Small intestine (tissue), 7 donors: Measurements from ENCODE around the gene TMEFF2. TPM values are rescaled to one million over a fixed set of nuclear protein-coding genes. Genes with fewer than 3 reads are reported as not detected.

Experiments used
- DNase-seq, 2 donors: peaks; one replicate each; pipeline versions ENCODE4 v3.0.0 to v3.0.0-alpha.2; 2013
- FAIRE-seq: peaks from 2 replicates; lab custom pipeline; 2012; peaks lifted over from hg19 to GRCh38; lab: Jason Lieb, UNC
- H3K27ac ChIP-seq, 3 donors: one replicate each; pipeline ENCODE4 v1.5.1; 2013; ENCODE audit warnings: low read length in 2 of 3, mild to moderate bottlenecking in 2 of 3, control low read depth in 1 of 3, inconsistent platforms in 1 of 3, low read depth in 1 of 3, moderate library complexity in 1 of 3
- H3K27me3 ChIP-seq, 3 donors: one replicate each; pipeline ENCODE4 v1.6.1; 2013; ENCODE audit warnings: low read length in 3 of 3, inconsistent platforms in 1 of 3; ENCODE audit not compliant: control insufficient read depth in 3 of 3, insufficient read depth in 3 of 3
- H3K36me3 ChIP-seq, 3 donors: one replicate each; pipeline ENCODE4 v1.6.1; 2013; ENCODE audit warnings: low read length in 3 of 3, inconsistent platforms in 1 of 3, low read depth in 1 of 3, mild to moderate bottlenecking in 1 of 3, moderate library complexity in 1 of 3; ENCODE audit not compliant: control insufficient read depth in 3 of 3, insufficient read depth in 2 of 3
- H3K4me1 ChIP-seq, 3 donors: one replicate each; pipeline ENCODE4 v1.6.1; 2013; ENCODE audit warnings: low read length in 2 of 3, inconsistent platforms in 1 of 3, low read depth in 1 of 3, mild to moderate bottlenecking in 1 of 3, moderate library complexity in 1 of 3; ENCODE audit not compliant: control insufficient read depth in 3 of 3, insufficient read depth in 2 of 3
- H3K4me3 ChIP-seq, 3 donors: one replicate each; pipeline ENCODE4 v1.5.1; 2013; ENCODE audit warnings: low read length in 3 of 3, control low read depth in 1 of 3, inconsistent platforms in 1 of 3, low read depth in 1 of 3, mild to moderate bottlenecking in 1 of 3, moderate library complexity in 1 of 3
- H3K9me3 ChIP-seq, 2 donors: one replicate each; pipeline ENCODE4 v1.6.1; 2013; ENCODE audit warnings: low read depth in 1 of 2, low read length in 1 of 2; ENCODE audit not compliant: control insufficient read depth in 2 of 2, insufficient read depth in 1 of 2
- WGBS, 3 donors: extraction: QIAGEN DNeasy Blood & Tissue Kit; methylation state at CpG; one replicate each; pipeline ENCODE4 v1.1.7; 2013; 5-methylcytosine and 5-hydroxymethylcytosine counted together
- polyA plus RNA-seq, 4 donors: library from polyadenylated mRNA; stranded (reverse) in 3 of 4; unstranded in 1 of 4; fragments of 200-250 nt in 3 of 4; fragments of 120-200 nt in 1 of 4; gene quantifications; one replicate each; pipeline versions ENCODE4 v1.2.1 to v1.2.3, GENCODE V29; 2013
- donor health status: healthy with polysubstance abuse.
- donor health status: control.
- donor health status: control.
- donor health status: Bipolar disorder and iron deficiency.
- donor health status: healthy.

The TMEFF2 gene
- polyA plus RNA-seq, 4 donors = 0.34 to 2.0 TPM; not detected in 2

- DNase-seq (no peak), FAIRE-seq (no peak)
- 81 to 89% (median 83%) methylated on average over 5 of the region's 5 CpGs for WGBS, 3 donors
- no peaks in the 10 kb centered on the region for H3K9me3 ChIP-seq
- no peaks in the 10 kb centered on the region for H3K36me3 ChIP-seq
- H3K4me3 ChIP-seq = no peak overlapping the region
- H3K27me3 ChIP-seq = no peaks in the 10 kb centered on the region
- no peak overlapping the region for H3K27ac ChIP-seq
- peaks cover 0 to 5% (median 0%) of the 10 kb centered on the region in 3 donors for H3K4me1 ChIP-seq
These were observed 187.0 kb downstream of the TMEFF2 start for GRCh38 chr2:192007581-192008228.

DNA sequence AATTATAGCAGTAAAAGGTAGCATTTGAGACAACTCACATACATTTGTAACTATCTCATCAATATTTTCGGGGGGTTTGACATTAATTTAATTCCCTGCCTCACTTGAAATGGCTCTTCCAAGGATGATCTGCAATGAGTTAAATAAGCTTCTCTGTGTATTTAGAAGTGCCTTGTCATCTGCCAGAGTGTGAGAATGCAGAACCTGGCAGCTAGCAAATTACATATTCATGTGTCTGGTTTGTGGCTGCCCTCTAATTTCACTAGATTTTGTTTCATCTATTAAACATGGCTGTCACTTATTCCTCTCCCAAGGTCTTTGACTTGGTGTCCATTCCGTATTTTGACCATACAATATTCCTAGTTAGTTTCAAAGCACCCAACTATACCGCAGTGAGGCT lies 189.5 kb downstream of the TMEFF2 start:
- H3K36me3 ChIP-seq = no peaks in the 10 kb centered on the region
- H3K4me1 ChIP-seq = peaks cover 0 to 5% (median 0%) of the 10 kb centered on the region in 3 donors
- DNase-seq = no peak
- FAIRE-seq = no peak
- no peak overlapping the region for H3K27ac ChIP-seq
- H3K9me3 ChIP-seq = no peaks in the 10 kb centered on the region
- no peak overlapping the region for H3K4me3 ChIP-seq
- WGBS, 3 donors = 80 to 93% (median 87%) methylated on average over 3 of the region's 3 CpGs
- H3K27me3 ChIP-seq = no peaks in the 10 kb centered on the region

DNA sequence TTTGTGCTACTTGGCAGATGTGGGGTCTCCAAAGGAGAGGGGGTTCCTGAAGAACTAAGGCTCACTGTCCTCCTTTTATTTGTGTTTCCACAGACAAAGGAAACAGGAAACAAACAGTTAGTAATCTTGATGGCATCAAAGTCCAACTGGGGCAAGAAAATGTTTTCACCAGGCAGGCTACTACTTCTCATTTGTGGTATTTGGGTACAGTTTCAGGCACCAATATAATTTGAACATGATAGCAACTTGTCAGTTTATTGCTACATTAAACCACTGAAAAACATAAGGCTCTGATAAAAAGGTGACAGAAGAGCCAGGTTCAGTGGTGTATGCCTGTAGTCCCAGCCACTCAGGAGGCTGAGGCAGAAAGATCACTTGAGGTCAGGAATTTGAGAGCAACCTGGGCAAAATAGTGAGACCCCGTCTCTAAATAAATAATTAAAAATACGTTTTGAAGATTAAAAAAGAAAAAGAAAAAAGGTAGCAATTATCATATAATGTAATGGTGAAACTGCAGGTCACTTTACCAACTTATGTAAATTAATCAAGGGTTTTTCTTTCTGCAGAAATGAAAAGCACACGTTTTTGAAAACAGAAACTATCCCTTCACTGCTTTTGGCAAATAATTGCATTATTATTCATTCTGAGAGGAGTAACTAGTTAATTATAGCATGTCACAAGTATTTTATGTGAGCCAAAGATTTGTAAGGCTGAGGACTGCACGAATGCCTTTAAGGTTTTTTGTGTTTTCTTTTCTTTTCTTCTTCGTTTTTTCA lies 190.4 kb downstream of the TMEFF2 start:
- WGBS, 3 donors = 27 to 54% (median 40%) methylated on average over 5 of the region's 5 CpGs
- Histone ChIP-seq H3K27me3 (no peaks in the 10 kb centered on the region), H3K4me3 (no peak overlapping the region), H3K4me1 (peaks cover 0 to 5% (median 0%) of the 10 kb centered on the region in 3 donors), H3K36me3 (no peaks in the 10 kb centered on the region), H3K27ac (no peak overlapping the region), H3K9me3 (no peaks in the 10 kb centered on the region)
- FAIRE-seq = no peak
- peak; percentile 15 to 37 for DNase-seq

DNA sequence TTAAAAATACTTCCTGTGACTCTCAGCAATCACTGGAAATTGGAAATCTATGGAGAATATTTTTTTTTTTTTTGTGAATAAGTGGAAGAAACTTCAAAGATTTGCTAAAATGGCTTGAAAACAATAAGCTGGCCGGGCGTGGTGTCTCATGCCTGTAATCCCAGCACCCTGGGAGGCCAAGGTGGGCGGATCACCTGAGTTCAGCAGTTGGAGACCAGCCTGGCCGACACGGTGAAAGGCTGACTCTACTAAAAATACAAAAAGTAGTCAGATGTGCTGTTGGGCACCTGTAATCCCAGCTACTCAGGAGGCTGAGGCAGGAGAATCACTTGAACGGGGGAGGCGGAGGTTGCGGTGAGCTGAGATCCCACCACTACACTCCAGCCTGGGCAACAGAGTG lies 192.3 kb downstream of the TMEFF2 start:
- no peak for FAIRE-seq

DNA sequence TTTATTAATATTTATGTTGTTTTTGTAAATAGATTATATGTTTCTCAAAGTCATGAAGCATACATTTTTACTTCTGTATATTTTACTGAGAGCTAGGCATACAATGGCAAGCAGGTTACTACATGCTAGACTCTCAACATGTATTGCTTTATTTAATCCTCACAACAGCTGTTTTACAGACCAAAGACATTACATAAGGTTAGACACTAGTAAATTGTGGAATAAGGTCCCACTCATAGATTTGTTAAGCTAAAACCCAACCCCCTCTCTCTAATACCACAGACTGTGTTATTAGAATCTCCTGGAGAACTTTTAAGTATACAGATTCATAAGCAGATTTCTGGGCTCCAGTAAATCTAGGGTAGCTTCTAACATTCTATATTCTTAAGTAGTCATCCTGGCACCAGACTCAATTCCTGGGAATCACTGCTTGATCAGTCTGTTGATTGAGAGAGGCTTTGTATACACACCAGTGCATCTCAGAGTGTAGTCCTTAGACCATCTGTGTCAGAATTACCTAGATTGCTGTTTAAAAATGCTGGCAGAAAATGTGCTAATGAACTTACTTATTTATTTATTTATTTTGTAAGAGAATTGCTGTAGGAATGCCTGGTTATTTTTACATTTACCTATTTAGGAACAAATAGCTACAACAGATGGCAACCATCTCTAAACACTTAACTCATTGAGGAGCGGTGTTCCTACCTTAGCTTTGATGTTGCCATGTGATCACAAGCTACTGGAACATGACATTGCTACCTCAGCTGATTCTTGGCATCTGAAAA lies 194.3 kb downstream of the TMEFF2 start:
- Histone ChIP-seq H3K36me3 (no peaks in the 10 kb centered on the region), H3K9me3 (no peaks in the 10 kb centered on the region), H3K4me1 (peaks cover 0 to 5% (median 0%) of the 10 kb centered on the region in 3 donors), H3K27me3 (no peaks in the 10 kb centered on the region), H3K27ac (no peak overlapping the region), H3K4me3 (no peak overlapping the region)
- WGBS, 3 donors = 88 to 96% (median 94%) methylated on average over 1 of the region's 1 CpG
- FAIRE-seq (no peak), DNase-seq (no peak)

More for the DNA sequence above, 192.3 kb downstream of the TMEFF2 start:
- peaks cover 0 to 5% (median 0%) of the 10 kb centered on the region in 3 donors for H3K4me1 ChIP-seq
- H3K27me3 ChIP-seq = no peaks in the 10 kb centered on the region
- no peak overlapping the region for H3K27ac ChIP-seq
- no peaks in the 10 kb centered on the region for H3K36me3 ChIP-seq
- no peak for DNase-seq
- H3K9me3 ChIP-seq = no peaks in the 10 kb centered on the region
- 88 to 93% (median 90%) methylated on average over 8 of the region's 8 CpGs for WGBS, 3 donors
- H3K4me3 ChIP-seq = no peak overlapping the region

GRCh38 chr2:191999101-191999841 lies 195.5 kb downstream of the TMEFF2 start:
- no peak for FAIRE-seq
- DNase-seq = no peak
- WGBS, 3 donors = 73% methylated on average over 4 of the region's 4 CpGs

GRCh38 chr2:191995285-191995684 lies 199.4 kb downstream of the TMEFF2 start:
- no peak for DNase-seq
- no peaks in the 10 kb centered on the region for H3K36me3 ChIP-seq
- no peaks in the 10 kb centered on the region for H3K9me3 ChIP-seq
- H3K4me3 ChIP-seq = no peak overlapping the region
- no peaks in the 10 kb centered on the region for H3K27me3 ChIP-seq
- no peak for FAIRE-seq
- no peaks in the 10 kb centered on the region for H3K4me1 ChIP-seq
- WGBS, 3 donors = 68 to 75% (median 68%) methylated on average over 2 of the region's 2 CpGs
- no peak overlapping the region for H3K27ac ChIP-seq

More at GRCh38 chr2:191999101-191999841, 195.5 kb downstream of the TMEFF2 start:
- H3K9me3 ChIP-seq = no peaks in the 10 kb centered on the region
- no peak overlapping the region for H3K27ac ChIP-seq
- H3K36me3 ChIP-seq = no peaks in the 10 kb centered on the region
- no peaks in the 10 kb centered on the region for H3K27me3 ChIP-seq
- H3K4me3 ChIP-seq = no peak overlapping the region
- peaks cover 0 to 3% (median 0%) of the 10 kb centered on the region in 3 donors for H3K4me1 ChIP-seq

GRCh38 chr2:191994749-191995148 lies 200.0 kb downstream of the TMEFF2 start:
- WGBS, 3 donors = 58 to 79% (median 76%) methylated on average over 2 of the region's 2 CpGs
- Histone ChIP-seq H3K4me1 (no peaks in the 10 kb centered on the region), H3K27ac (no peak overlapping the region), H3K36me3 (no peaks in the 10 kb centered on the region), H3K4me3 (no peak overlapping the region), H3K9me3 (no peaks in the 10 kb centered on the region), H3K27me3 (no peaks in the 10 kb centered on the region)
- DNase-seq (no peak), FAIRE-seq (no peak)
